ENCODE data around the gene TSHZ2.

Gene TSHZ2

GRCh38 chr20:53399083-53399482, 426.9 kb downstream of the TSHZ2 start:
- no peaks in the 10 kb centered on the region for H3K27me3 ChIP-seq
- H3K4me3 ChIP-seq (ENCODE audit: low read depth, low read length), result no peak overlapping the region
- 0 out of 2 replicates have a peak, but pooled peaks cover 2% of the 10 kb centered on the region for H3K9me3 ChIP-seq
- H3K4me1 ChIP-seq, result no peaks in the 10 kb centered on the region
- no peak for DNase-seq
- no peaks in the 10 kb centered on the region for H3K36me3 ChIP-seq
- no peak for TF ChIP-seq CTCF (IDR thresholded peaks at IDR 0.05; ENCODE audit: low read depth, low read length)

GRCh38 chr20:53399592-53400335, 427.6 kb downstream of the TSHZ2 start:
- 0 out of 2 replicates have a peak, but pooled peaks cover 2% of the 10 kb centered on the region for H3K9me3 ChIP-seq
- TF ChIP-seq CTCF (IDR thresholded peaks at IDR 0.05; ENCODE audit: low read depth, low read length), result no peak
- H3K4me1 ChIP-seq, result no peaks in the 10 kb centered on the region
- no peaks in the 10 kb centered on the region for H3K27me3 ChIP-seq
- DNase-seq, result no peak
- no peaks in the 10 kb centered on the region for H3K36me3 ChIP-seq
- H3K4me3 ChIP-seq (ENCODE audit: low read depth, low read length), result no peak overlapping the region

GRCh38 chr20:53402233-53403005, 430.3 kb downstream of the TSHZ2 start:
- Histone ChIP-seq H3K9me3 (0 out of 2 replicates have a peak, but pooled peaks cover 2% of the 10 kb centered on the region), H3K36me3 (no peaks in the 10 kb centered on the region), H3K27me3 (no peaks in the 10 kb centered on the region), H3K4me1 (no peaks in the 10 kb centered on the region), H3K4me3 (ENCODE audit: low read depth, low read length) (no peak overlapping the region)
- no peak for TF ChIP-seq CTCF (IDR thresholded peaks at IDR 0.05; ENCODE audit: low read depth, low read length)
- no peak for DNase-seq

GRCh38 chr20:53403029-53403428, 430.9 kb downstream of the TSHZ2 start:
- no peaks in the 10 kb centered on the region for H3K27me3 ChIP-seq
- no peaks in the 10 kb centered on the region for H3K36me3 ChIP-seq
- no peaks in the 10 kb centered on the region for H3K4me1 ChIP-seq
- DNase-seq, result no peak
- TF ChIP-seq CTCF (IDR thresholded peaks at IDR 0.05; ENCODE audit: low read depth, low read length), result no peak
- no peak overlapping the region for H3K4me3 ChIP-seq (ENCODE audit: low read depth, low read length)
- H3K9me3 ChIP-seq, result 0 out of 2 replicates have a peak, but pooled peaks cover 2% of the 10 kb centered on the region

GRCh38 chr20:53405139-53405538, 433.0 kb downstream of the TSHZ2 start:
- Histone ChIP-seq H3K4me1 (no peaks in the 10 kb centered on the region), H3K36me3 (no peaks in the 10 kb centered on the region), H3K9me3 (0 out of 2 replicates have a peak, but pooled peaks cover 2% of the 10 kb centered on the region), H3K27me3 (no peaks in the 10 kb centered on the region), H3K4me3 (ENCODE audit: low read depth, low read length) (no peak overlapping the region)
- TF ChIP-seq CTCF (IDR thresholded peaks at IDR 0.05; ENCODE audit: low read depth, low read length), result no peak
- DNase-seq, result no peak

- no peaks in the 10 kb centered on the region for H3K36me3 ChIP-seq
- no peak for TF ChIP-seq CTCF (IDR thresholded peaks at IDR 0.05; ENCODE audit: low read depth, low read length)
Measured at GRCh38 chr20:53406580-53406979, 434.4 kb downstream of the TSHZ2 start.

More at GRCh38 chr20:53406580-53406979, 434.4 kb downstream of the TSHZ2 start:
- no peaks in the 10 kb centered on the region for H3K27me3 ChIP-seq
- no peak for DNase-seq
- H3K4me3 ChIP-seq (ENCODE audit: low read depth, low read length), result no peak overlapping the region
- no peaks in the 10 kb centered on the region for H3K4me1 ChIP-seq
- H3K9me3 ChIP-seq, result 0 out of 2 replicates have a peak, but pooled peaks cover 2% of the 10 kb centered on the region
